T-helper 2 cell treated with Interferon-gamma antibody and Interleukin-4, amounts not matched to agents 5 μg/mL and 100 μg/mL, for 36 hours (primary cell): ENCODE results near the gene KLHL1.

ENCODE experiments used
- DNase-seq: peaks from one replicate; pipeline ENCODE4 v3.0.0; 2021; ENCODE audit warnings: low spot score
- H3K27ac Mint-ChIP-seq: one replicate; pipeline ENCODE4 v1.8.0; 2021; ENCODE audit warnings: mild to moderate bottlenecking, mixed read lengths
- H3K27me3 Mint-ChIP-seq: one replicate; pipeline ENCODE4 v1.8.0; 2021; ENCODE audit warnings: low read depth, mixed read lengths
- H3K36me3 Mint-ChIP-seq: one replicate; pipeline ENCODE4 v1.8.0; 2021; ENCODE audit warnings: low read depth, mixed read lengths
- H3K4me1 Mint-ChIP-seq: one replicate; pipeline ENCODE4 v1.8.0; 2021; ENCODE audit warnings: low read depth, mixed read lengths
- H3K4me3 Mint-ChIP-seq: one replicate; pipeline ENCODE4 v1.8.0; 2022; ENCODE audit warnings: mild to moderate bottlenecking, moderate library complexity, mixed read lengths
- H3K9me3 Mint-ChIP-seq: one replicate; pipeline ENCODE4 v1.8.0; 2021; ENCODE audit warnings: mixed read lengths

Gene KLHL1

DNA sequence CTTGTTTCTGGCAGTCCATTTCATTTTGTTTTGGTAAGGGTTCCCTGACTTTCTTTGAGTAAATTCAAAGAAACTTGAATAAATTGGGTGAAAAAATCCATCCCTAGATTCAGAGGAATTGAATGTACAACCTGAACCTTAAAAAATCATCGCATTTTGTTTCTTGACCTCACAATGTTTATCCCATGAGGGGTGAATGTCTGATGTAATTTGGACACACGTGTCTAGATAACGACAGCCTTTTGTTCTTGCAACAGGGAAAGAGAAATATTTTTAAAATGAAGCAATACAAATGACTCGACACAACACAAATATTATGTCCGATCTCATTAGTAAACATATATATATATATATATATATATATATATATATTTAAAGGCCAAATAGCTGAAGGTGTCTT, 453.9 kb downstream of the KLHL1 start:
- Mint-ChIP-seq H3K4me3 (no peak overlapping the region), H3K27me3 (no peaks in the 10 kb centered on the region), H3K9me3 (peaks cover 36% of the 10 kb centered on the region), H3K4me1 (no peaks in the 10 kb centered on the region), H3K27ac (no peak overlapping the region), H3K36me3 (no peaks in the 10 kb centered on the region)
- no peak for DNase-seq
